Jurkat, Clone E6-1 (cell line): Measurements from ENCODE around the gene GRK2.

Experiments
- DNase-seq: peaks from one replicate; pipeline ENCODE4 v3.0.0-alpha.2; 2011; ENCODE audit warnings: low read depth, low spot score
- H3K4me3 ChIP-seq: 2 replicates; pipeline ENCODE4 v1.5.1; 2011; ENCODE audit warnings: mild to moderate bottlenecking, low read length, control low read depth, moderate library complexity

The GRK2 gene

DNA sequence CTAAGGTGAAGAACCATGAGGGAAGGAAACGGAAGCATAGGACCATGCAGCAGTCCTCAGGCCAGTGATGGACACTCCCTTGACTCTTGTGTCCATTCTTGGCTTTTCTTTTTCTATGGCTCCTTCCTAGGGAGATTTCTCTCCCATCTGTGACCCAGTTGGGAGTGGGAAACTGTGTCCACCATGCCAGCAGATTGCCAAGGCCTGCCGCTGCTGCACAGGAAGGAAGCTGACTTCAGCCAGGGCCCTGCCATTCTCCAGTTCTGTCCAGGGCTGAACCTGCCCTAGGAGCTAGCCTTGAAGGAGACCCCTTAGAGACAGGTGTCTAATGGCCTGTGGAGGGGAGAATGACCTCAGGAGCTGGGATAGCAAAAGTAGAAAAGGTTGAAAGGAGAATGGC, 54.4 kb downstream of the GRK2 start:
- DNase-seq: no peak
- no peak overlapping the region for H3K4me3 ChIP-seq

DNA sequence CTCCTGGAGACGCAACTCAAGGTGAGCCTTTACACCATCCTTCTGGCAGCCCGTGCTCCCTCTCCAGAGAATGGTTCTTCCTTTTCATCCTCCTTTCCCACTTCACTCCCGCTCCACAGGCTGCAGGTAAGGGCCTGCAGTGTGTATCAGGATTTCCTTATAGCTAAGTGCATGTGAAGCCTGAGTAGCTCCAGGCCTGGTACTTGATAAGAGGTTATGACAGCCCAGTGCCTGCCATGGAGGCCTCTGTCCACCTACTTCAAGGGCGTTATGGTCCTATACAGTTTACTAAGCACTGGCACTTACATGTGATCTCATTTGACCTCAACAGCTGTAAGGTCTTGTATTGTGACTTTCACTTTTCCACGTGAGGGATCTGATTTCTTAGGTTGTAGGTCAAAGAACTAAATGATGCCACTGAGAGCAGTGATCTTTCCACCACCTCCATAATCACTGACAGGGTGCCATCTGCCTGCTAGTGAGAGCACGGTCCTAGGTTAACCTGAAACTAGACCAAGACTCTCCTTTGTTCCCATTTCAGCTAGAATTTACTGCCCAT, 55.1 kb downstream of the GRK2 start:
- no peak for DNase-seq
- H3K4me3 ChIP-seq: no peak overlapping the region

GRCh38 chr11:67322049-67322448, 55.8 kb downstream of the GRK2 start:
- no peak overlapping the region for H3K4me3 ChIP-seq
- no peak for DNase-seq

- DNase-seq: no peak
- no peak overlapping the region for H3K4me3 ChIP-seq
These were observed 57.3 kb downstream of the GRK2 start for GRCh38 chr11:67323526-67323925.

GRCh38 chr11:67332081-67332691, 65.9 kb downstream of the GRK2 start:
- no peak overlapping the region for H3K4me3 ChIP-seq
- DNase-seq: no peak
